Activated naive CD4-positive, alpha-beta T cell treated with anti-CD3 and anti-CD28 coated beads for 36 hours (primary cell): Measurements from ENCODE around the gene SEC24A. TPM values are rescaled to one million over a fixed set of nuclear protein-coding genes. Genes with fewer than 3 reads are reported as not detected.
"Not testable (repeated sequence)": the region's sequence is repeated elsewhere in the genome, so short reads cannot be mapped to it uniquely, and the experiment has no call there.

ENCODE experiments used
- CTCF ChIA-PET: fragments of 350-600 bp; sonication (Branson Sonifier 250); formaldehyde crosslinking; loops from one replicate; lab custom pipeline; 2021; ENCODE audit warnings: antibody characterized with exemption; lab: Charles Lee
- DNase-seq: peaks from one replicate; pipeline ENCODE4 v3.0.0-alpha.2; 2020
- H3K27ac Mint-ChIP-seq: one replicate; pipeline ENCODE4 v1.8.0; 2021; ENCODE audit warnings: mild to moderate bottlenecking, mixed read lengths
- H3K27me3 Mint-ChIP-seq: one replicate; pipeline ENCODE4 v1.8.0; 2021; ENCODE audit warnings: low read depth, mixed read lengths
- H3K36me3 Mint-ChIP-seq: one replicate; pipeline ENCODE4 v1.8.0; 2021; ENCODE audit warnings: low read depth, mixed read lengths
- H3K4me1 Mint-ChIP-seq: one replicate; pipeline ENCODE4 v1.8.0; 2021; ENCODE audit warnings: low read depth, mixed read lengths
- H3K4me3 Mint-ChIP-seq: one replicate; pipeline ENCODE4 v1.8.0; 2021; ENCODE audit warnings: mild to moderate bottlenecking, moderate library complexity, mixed read lengths
- H3K9me3 Mint-ChIP-seq: one replicate; pipeline ENCODE4 v1.8.0; 2021; ENCODE audit warnings: mixed read lengths
- intact Hi-C: fragments of 100-400 bp; cut with micrococcal nuclease; formaldehyde crosslinking; loops from one replicate; pipeline ENCODE4 v1.15.1; 2023
- total RNA-seq, 2 experiments: library from RNA; stranded (reverse); gene quantifications; one replicate each; pipeline ENCODE4 v1.2.3, GENCODE V29; 2021

Gene SEC24A
- total RNA-seq: 10 to 100 TPM; 16.6 to 18.5 TPM

DNA sequence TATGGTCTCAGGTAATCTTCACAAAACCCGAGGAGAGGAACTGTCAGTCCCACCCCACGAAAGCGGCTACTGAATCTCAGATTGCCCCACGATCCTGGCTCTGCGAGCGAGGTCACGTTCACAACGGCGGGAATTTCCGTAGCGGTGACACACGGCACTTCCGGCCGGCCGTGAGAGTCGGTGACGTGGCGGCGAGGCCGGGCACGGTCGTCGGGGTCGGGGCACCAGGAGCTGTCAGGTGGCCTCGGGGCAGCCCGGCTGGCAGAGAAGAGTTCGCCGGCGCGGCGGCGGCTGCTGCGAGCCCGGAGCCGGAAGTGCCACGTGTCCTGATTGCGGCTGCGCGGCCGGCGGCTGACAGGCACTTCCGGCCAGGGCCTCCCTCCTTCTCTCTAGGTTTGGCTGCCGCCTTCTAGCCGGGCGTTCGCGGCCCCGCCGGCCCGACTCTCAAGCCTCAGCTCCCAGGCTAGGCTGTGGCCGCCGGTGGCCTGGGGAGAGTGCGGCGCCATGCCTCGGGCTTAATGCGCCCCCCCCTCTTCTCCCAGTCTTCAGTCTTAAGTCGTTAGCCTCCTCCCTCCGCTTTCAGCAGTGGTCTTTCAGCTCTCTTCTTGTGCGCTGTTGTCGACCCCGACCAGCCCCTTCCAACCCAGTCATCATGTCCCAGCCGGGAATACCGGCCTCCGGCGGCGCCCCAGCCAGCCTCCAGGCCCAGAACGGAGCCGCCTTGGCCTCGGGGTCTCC, at the start of gene SEC24A:
Gene SEC24A (plus strand): TSS at position 361 of the 738 bp plus-strand sequence. CDS start 292 bp downstream, at position 653.
- peak; percentile 92 for DNase-seq
- CTCF ChIA-PET: interaction anchor here (1.2 kb wide), 2 partner anchors 47 to 61 kb away, joined by 3 to 7 read pairs; no protein-coding TSS in a partner anchor

DNA sequence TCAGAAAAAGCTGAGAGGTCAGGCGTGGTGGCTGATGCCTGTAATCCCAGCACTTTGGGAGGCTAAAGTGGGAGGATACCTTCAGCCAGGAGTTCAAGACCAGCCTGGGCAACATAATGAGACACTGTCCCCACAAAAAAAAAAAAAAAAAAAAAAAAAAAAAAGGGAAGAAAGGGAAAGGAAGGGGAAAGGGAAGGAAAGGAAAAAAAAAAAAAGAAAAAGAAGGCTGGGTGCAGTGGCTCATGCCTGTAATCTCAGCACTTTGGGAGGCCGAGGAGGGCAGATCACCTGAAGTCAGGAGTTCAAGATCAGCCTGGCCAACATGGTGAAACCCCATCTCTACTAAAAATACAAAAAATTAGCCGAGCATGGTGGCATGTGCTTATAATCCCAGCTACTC, 48.8 kb upstream of the SEC24A start:
- not testable (repeated sequence) for H3K9me3 Mint-ChIP-seq, DNase-seq, H3K27ac Mint-ChIP-seq, H3K36me3 Mint-ChIP-seq, H3K27me3 Mint-ChIP-seq, H3K4me3 Mint-ChIP-seq
- CTCF ChIA-PET: interaction anchor here (2.4 kb wide), 1 partner anchor 13 kb away, joined by 11 read pairs; no protein-coding TSS in a partner anchor
- intact Hi-C loops: loop anchor here (5.0 to 10.0 kb wide), 2 partner anchors 157 to 1205 kb away; partner anchors contain the start of gene DDX46
- peaks cover 41% of the 10 kb centered on the region for H3K4me1 Mint-ChIP-seq

More for the DNA sequence above, at the start of gene SEC24A:
- Mint-ChIP-seq H3K27ac (peak within 1 kb of the TSS; percentile 100), H3K9me3 (no peaks in the 10 kb centered on the region), H3K4me1 (peaks cover 35% of the 10 kb centered on the region), H3K36me3 (peaks cover 6% of the 10 kb centered on the region), H3K4me3 (peak within 1 kb of the TSS; percentile 89), H3K27me3 (no peaks in the 10 kb centered on the region)
- intact Hi-C loops: loop anchor here (1.0 to 5.0 kb wide), 14 partner anchors 16 to 546 kb away; partner anchors contain the start of genes CAMLG, DDX46, PCBD2 and PPP2CA

DNA sequence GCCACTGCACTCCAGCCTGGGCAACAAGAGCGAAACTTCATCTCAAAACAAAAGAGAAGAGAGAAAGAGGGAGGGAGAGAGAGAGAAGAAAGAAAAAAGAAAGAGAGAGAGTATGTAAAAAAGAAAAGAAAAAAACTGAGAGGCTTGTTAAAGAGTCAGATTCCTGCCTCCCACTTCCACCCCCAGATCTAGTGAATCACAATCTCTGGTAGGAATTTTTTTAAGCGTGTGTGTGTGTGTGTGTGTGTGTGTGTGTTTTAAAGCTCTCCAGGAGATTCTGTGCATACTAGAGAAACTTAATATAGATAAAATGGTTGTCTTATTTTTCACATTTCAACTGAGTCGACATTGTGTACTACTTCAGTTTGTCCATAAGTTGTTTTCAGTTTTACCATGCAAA, 48.0 kb upstream of the SEC24A start:
- H3K4me3 Mint-ChIP-seq: no peak overlapping the region
- DNase-seq: no peak
- H3K36me3 Mint-ChIP-seq: peaks cover 10% of the 10 kb centered on the region
- intact Hi-C loops: loop anchor here (5.0 to 10.0 kb wide), 2 partner anchors 157 to 1206 kb away; partner anchors contain the start of gene DDX46
- no peak overlapping the region for H3K27ac Mint-ChIP-seq
- peaks cover 40% of the 10 kb centered on the region for H3K4me1 Mint-ChIP-seq
- H3K9me3 Mint-ChIP-seq: no peaks in the 10 kb centered on the region
- no peaks in the 10 kb centered on the region for H3K27me3 Mint-ChIP-seq
- CTCF ChIA-PET: no interaction called here

DNA sequence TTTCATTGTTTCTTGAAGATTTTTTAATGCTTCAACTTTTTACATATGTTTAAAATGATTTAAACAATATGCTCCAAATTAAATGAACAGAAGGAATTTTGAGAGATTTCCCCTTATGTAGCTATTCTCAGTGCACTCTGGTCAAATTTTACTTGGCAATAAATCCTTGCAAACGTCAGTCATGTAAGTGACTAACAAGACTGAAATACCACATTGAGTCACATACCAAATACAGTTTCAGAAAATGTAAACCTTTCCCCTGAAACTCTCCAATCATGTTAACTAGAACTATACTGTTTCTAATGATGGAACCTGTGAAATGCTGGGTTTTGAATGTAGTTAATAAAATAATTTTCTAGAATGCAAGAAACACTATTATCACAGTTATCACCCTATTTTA, 45.5 kb upstream of the SEC24A start:
- H3K4me3 Mint-ChIP-seq: no peak overlapping the region
- H3K27ac Mint-ChIP-seq: no peak overlapping the region

DNA sequence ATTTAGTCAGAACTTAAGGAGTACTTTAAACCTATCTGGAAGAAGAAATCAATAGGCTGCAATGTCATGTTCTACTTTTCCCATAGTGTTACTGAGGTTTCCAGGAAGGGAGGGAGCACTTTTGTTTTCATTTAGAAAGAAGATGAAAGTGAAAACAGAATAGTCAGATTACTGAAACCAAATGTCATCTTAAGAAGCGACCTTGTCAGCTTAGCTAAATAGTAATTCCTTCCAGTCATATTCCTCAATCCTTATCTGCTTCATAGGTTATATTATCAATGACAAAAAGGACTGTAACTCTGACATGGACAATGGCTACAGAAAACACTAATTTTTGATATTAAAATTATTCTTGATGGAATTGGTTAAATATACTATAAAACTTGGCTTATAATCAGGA, 43.7 kb upstream of the SEC24A start:
- Mint-ChIP-seq H3K9me3 (no peaks in the 10 kb centered on the region), H3K4me1 (peaks cover 57% of the 10 kb centered on the region), H3K27ac (no peak overlapping the region), H3K27me3 (no peaks in the 10 kb centered on the region), H3K36me3 (peaks cover 34% of the 10 kb centered on the region), H3K4me3 (no peak overlapping the region)
- CTCF ChIA-PET: interaction anchor here (0.6 to 4.2 kb wide), 4 partner anchors 17 to 1048 kb away, joined by 3 to 28 read pairs (median 3); no protein-coding TSS in a partner anchor
- intact Hi-C loops: loop anchor here (5.0 to 10.0 kb wide), 4 partner anchors 132 to 1210 kb away; partner anchors contain the start of genes C5orf24, CAMLG and DDX46
- DNase-seq: no peak

More for the DNA sequence above, 45.5 kb upstream of the SEC24A start:
- Mint-ChIP-seq H3K36me3 (peaks cover 23% of the 10 kb centered on the region), H3K4me1 (peaks cover 42% of the 10 kb centered on the region), H3K27me3 (no peaks in the 10 kb centered on the region), H3K9me3 (no peaks in the 10 kb centered on the region)
- DNase-seq: no peak
- intact Hi-C loops: loop anchor here (1.0 to 10.0 kb wide), 3 partner anchors 45 to 1208 kb away; partner anchors contain the start of genes DDX46 and SEC24A
- CTCF ChIA-PET: interaction anchor here (0.8 to 1.4 kb wide), 2 partner anchors 16 to 189 kb away, joined by 6 to 7 read pairs; no protein-coding TSS in a partner anchor

DNA sequence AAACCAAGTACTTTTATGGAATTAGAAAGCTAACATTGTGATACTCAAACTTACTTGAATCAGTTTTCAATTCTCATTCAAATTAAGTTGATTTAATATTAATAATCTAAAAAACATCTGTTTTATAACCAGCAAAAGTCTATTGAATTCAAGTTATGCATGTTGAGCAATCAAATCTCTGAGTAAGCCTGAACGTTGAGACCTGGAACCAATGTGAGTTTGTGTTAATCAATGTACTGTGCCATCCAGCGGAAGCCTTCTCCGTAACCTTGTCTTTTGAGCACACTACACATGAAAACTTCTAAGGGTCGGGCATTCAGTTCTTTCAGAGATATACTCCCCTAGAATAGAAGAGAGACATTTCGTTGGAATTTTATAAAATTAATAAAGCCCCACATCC, 41.9 kb upstream of the SEC24A start:
- Mint-ChIP-seq H3K4me1 (peaks cover 51% of the 10 kb centered on the region), H3K27me3 (no peaks in the 10 kb centered on the region), H3K9me3 (no peaks in the 10 kb centered on the region), H3K4me3 (no peak overlapping the region), H3K27ac (no peak overlapping the region), H3K36me3 (peaks cover 37% of the 10 kb centered on the region)
- no peak for DNase-seq
- intact Hi-C loops: loop anchor here (5.0 to 10.0 kb wide), 3 partner anchors 131 to 1212 kb away; partner anchors contain the start of genes C5orf24 and CAMLG
- CTCF ChIA-PET: interaction anchor here (1.3 to 4.2 kb wide), 2 partner anchors 19 to 152 kb away, joined by 3 to 28 read pairs; partner anchors contain the start of gene DDX46

DNA sequence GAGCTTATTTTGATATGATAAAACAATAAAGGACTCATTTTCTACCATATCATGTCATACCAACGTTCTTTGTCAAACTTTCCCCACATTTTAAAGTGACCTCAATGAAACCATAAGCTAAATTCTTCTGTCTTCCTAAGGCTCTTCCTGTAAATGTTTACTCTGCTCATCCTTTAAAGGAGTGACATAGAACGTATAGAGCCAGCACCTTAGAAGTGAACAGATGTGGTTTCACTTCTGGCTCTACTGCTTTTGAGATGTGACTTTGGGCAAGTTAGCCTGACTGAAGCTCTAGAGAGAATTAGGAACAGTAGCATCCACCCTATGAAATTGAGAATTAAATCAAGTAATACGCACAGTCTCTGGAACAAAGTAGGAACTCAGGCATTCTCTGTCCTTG, 40.0 kb upstream of the SEC24A start:
- peaks cover 34% of the 10 kb centered on the region for H3K36me3 Mint-ChIP-seq
- no peak overlapping the region for H3K4me3 Mint-ChIP-seq
- DNase-seq: no peak
- no peaks in the 10 kb centered on the region for H3K27me3 Mint-ChIP-seq
- H3K9me3 Mint-ChIP-seq: no peaks in the 10 kb centered on the region
- intact Hi-C loops: loop anchor here (5.0 to 10.0 kb wide), 3 partner anchors 129 to 1214 kb away; partner anchors contain the start of genes C5orf24 and CAMLG
- CTCF ChIA-PET: interaction anchor here (0.6 to 1.3 kb wide), 7 partner anchors 15 to 250 kb away, joined by 3 to 9 read pairs (median 3); partner anchors contain the start of gene CDKN2AIPNL
- H3K4me1 Mint-ChIP-seq: peaks cover 39% of the 10 kb centered on the region
- peak overlapping the region; percentile 87 for H3K27ac Mint-ChIP-seq

DNA sequence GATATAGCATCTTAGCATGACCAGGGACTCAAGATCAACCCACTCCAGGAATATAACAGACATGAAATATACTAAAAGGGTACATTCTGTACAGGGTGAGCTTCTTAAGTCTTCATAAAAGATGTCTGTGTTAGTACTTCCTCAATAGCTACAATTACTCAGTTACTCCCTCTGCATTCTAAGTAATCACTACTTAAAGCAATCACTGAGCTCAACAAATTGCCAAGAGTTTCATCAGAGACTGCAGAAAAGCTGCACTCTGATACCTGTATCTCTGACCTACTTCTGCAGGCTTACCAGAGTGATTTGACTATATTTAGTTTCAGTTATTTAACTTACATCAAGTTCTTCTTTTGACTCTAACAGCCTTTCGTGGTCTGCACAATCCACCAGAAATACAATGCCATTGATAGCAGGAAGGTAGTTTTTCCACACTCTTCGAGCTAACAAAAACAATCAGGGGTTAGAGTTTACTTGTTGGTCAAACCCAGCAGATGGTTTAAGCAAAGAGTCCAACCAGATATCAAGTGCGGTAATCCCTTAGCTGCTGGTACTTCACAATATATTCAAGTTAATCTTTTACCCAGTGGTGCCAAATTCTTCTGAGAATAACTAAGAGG, 39.2 kb upstream of the SEC24A start:
- Mint-ChIP-seq H3K36me3 (peaks cover 35% of the 10 kb centered on the region), H3K27me3 (no peaks in the 10 kb centered on the region), H3K27ac (peak overlapping the region; percentile 87), H3K9me3 (no peaks in the 10 kb centered on the region), H3K4me1 (peaks cover 37% of the 10 kb centered on the region), H3K4me3 (peak overlapping the region; percentile 17)
- DNase-seq: no peak
- intact Hi-C loops: loop anchor here (1.0 to 10.0 kb wide), 4 partner anchors 39 to 1215 kb away; partner anchors contain the start of genes C5orf24, CAMLG and SEC24A
- CTCF ChIA-PET: interaction anchor here (0.5 to 1.3 kb wide), 9 partner anchors 19 to 426 kb away, joined by 3 to 9 read pairs (median 3); partner anchors contain the start of gene CDKN2AIPNL

DNA sequence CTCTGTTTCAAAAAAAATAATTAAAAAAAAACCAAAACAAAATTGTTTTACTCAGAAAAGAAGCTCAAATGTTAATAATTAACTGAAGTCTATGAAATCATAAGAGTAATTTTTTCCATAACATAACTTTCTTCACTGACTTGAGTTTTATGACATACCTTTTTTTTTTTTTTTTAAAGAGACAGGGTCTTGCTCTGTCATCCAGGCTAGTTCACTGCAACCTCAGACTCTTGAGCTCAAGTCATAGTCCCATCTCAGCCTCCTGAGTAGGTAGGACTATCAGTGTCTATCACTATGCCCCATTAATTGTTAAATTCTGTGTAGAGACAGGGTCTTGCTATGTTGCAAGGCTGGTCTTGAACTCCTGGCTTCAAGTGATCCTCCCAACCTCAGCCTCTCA, 37.9 kb upstream of the SEC24A start:
- peaks cover 32% of the 10 kb centered on the region for H3K36me3 Mint-ChIP-seq
- intact Hi-C loops: no loop called here
- no peak overlapping the region for H3K27ac Mint-ChIP-seq
- peaks cover 31% of the 10 kb centered on the region for H3K4me1 Mint-ChIP-seq
- DNase-seq: no peak
- no peaks in the 10 kb centered on the region for H3K9me3 Mint-ChIP-seq
- H3K4me3 Mint-ChIP-seq: no peak overlapping the region
- no peaks in the 10 kb centered on the region for H3K27me3 Mint-ChIP-seq
- CTCF ChIA-PET: interaction anchor here (0.7 kb wide), 1 partner anchor 144 kb away, joined by 4 read pairs; no protein-coding TSS in a partner anchor

DNA sequence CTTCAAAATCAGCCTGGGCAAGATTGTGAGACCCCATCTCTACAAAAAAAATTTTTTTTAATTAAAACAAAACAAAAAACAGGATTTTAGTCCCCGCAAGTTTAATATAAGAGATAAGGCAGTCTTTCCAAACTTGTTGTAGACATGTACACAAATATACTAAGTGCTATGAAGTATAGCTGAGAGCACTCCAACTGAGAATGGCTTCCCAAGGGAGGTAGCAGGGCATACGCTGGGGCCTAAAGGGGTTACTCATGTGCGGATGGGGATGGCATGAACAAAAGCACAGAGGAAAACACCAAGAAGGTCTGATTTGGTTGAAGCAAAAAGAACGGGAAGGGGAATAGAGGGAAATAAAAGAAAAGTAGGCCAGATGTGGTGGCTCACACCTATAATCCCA, 37.1 kb upstream of the SEC24A start:
- Mint-ChIP-seq H3K4me3 (no peak overlapping the region), H3K36me3 (peaks cover 31% of the 10 kb centered on the region), H3K4me1 (peaks cover 30% of the 10 kb centered on the region), H3K9me3 (no peaks in the 10 kb centered on the region), H3K27ac (no peak overlapping the region), H3K27me3 (no peaks in the 10 kb centered on the region)
- CTCF ChIA-PET: no interaction called here
- intact Hi-C loops: no loop called here
- DNase-seq: no peak

DNA sequence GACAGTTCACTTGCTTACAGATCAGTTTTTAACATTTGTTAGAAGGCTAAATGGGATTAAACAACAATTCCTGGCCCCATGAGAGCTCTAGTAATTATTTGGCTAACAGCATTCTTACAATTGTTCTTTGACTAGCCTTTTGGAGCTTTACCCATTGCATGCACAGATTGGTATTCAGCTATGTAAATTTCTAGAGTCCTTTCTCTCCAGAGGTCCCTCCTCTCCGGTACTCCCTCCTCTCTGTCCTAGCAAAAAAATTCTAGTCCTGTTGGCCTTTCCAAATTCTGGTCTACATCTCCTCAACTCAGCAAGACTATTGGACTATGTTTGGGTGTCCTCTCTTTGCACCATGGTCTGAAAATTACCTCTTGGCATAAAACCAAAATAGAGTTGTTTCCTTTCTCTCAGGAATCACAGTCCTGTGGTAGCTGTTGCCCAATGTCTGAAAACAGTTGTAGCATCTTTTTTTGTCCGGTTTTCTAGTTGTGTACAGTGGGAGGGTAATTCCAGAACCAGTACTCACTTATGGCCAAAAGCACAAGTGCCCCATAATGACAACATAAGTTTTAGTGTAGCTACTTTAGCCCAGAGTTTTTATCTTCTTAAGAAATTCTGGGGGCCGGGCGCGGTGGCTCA, 34.0 kb upstream of the SEC24A start:
- DNase-seq: no peak

More for the DNA sequence above, 34.0 kb upstream of the SEC24A start:
- intact Hi-C loops: no loop called here
- no peak overlapping the region for H3K4me3 Mint-ChIP-seq
- peaks cover 16% of the 10 kb centered on the region for H3K4me1 Mint-ChIP-seq
- H3K9me3 Mint-ChIP-seq: no peaks in the 10 kb centered on the region
- H3K27ac Mint-ChIP-seq: no peak overlapping the region
- CTCF ChIA-PET: no interaction called here
- H3K36me3 Mint-ChIP-seq: peaks cover 16% of the 10 kb centered on the region
- no peaks in the 10 kb centered on the region for H3K27me3 Mint-ChIP-seq
